NCI-H748 (cell line): ENCODE measurements around the gene AGA.

Experiments used
- DNase-seq: peaks from one replicate; lab custom pipeline; 2025; ENCODE audit not compliant: unreplicated experiment; lab: John Stamatoyannopoulos, UW

Gene AGA

DNA sequence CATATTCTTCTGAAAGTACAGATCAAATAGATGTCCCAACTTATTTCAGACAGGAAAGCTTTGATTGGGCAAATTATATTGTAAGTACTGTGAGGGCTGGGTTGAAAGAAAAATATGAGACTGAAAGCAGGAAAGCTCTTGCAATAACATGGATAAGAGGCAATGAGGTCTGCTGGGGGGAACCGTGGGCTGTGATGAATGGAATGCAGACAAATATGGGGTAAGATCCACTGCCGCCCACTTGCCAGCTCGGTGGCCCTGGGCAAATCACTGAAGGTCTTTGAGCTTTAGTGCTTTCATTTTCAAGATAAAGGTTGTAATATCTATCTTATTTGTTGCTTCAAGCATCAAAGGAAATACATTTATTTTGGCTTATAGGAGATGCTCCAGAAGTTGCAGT, 51.0 kb downstream of the AGA start:
- DNase-seq = no peak

DNA sequence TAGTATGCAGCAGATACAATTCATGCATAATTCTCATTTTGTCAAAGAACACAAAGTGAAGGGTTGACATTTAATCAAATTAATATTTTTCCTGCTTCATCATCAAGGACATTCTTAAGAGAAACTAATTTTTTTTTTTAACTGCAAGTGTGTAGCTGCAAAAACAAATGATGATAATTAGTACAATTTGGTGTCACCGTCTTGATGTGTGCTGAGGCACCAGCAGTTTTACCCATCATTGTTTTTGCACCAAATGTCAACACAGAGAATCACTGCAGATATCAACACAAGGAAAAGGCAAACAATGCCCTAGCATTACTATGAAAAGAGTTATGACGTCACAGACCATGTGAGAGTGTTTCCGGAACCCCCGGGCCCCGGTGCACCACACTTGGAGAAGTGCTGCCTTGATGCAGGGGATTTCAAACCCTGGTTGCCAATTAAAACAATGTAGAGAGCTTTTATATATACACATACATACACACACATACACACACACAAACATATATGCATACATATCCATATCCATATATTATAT, 55.9 kb downstream of the AGA start:
- DNase-seq = peak; percentile 49

DNA sequence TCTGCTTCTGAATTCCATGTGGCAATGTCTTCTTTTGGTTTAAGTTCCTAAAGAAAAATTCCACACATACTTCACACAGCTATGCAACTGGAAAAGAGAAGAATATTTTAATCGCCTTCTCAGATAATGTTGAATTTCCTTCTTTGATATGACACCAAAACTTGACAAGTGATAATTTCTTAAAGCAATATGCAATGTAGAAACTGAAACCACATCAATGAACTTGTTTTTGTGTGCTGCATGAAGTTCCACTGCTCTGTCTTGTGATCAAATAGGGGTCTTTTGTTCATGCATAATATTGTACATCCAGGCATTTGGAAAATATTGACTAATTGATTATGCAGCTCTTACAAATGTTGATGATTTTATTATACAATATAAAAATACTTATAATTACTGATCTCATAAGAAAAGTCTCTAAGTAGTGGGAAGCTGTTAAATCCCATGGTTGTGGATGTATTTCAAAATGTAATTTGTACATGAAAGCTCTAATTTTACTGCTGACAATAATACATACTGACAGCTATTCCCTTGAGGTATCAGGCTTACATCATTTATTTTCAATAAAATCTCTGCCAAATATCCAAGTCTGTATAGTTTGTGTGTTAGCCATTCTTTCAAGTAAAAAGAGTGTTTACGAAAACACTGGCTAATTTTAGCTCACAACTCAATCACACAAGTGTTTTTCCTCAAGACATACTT, 56.5 kb downstream of the AGA start:
- DNase-seq = no peak

DNA sequence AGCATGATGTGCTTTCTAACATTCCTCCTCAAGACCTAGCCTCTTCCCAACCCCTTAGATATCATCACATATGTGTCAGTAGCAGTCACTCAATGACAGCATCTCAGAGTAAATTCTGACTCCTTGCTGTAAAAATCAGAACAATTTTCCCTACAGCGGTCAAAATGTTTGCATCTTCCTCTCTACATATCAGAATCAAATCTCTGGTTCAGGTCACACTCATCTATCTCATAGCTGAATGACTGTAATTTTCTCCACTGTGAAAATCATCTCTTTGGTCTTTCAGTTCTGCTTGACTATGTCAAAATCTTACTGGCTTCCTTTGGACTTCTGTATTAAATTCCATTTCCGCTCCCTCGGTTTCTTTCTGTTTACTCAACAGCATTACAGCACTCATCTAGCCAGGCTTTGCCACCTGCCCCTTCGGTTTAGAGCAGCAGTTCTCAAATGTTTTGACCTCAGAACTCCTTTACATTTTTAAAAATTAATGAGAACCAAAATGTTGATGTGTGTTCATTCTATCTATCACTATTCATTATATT, 57.3 kb downstream of the AGA start:
- DNase-seq = no peak

DNA sequence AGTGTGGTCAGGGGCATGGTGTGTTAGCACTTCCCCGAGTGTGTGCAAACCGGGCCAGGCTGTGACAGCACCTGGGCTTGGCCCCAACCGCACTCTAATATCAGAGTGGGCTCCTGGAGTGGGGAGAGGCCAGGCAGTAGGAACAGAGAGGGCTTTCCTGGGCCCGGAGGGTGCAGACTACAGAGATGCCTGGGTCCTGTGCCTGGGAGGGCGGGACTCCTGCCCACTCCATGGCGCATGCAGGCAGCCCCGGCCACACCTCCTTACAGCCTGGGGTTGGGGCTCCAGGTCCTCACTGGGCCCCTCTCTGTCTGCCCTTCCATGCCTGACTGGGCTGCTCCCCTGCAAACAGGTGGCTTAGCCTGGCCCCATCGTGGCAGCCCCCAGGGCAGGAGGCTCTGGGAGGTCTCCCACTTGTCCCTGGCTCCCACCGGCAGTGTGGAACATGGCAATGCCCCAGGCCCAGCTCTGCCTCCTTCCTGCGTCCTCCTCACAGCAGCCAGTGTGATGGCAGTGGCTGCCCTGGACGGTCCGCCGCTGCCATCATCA, 60.4 kb downstream of the AGA start:
- DNase-seq = no peak
